ENCODE measurements around the gene DIAPH3. TPM values are rescaled to one million over a fixed set of nuclear protein-coding genes. Genes with fewer than 3 reads are reported as not detected.

DIAPH3 gene
- total RNA-seq, 4 donors from 2014 or later, result 0.20 to 0.30 TPM; not detected in 2

- Histone ChIP-seq H3K36me3 (no peaks in the 10 kb centered on the region), H3K4me3 (no peak overlapping the region)
- TF ChIP-seq CTCF (IDR thresholded peaks at IDR 0.05), result no peak
- TF ChIP-seq EP300 (IDR thresholded peaks at IDR 0.05), result no peak
- TF ChIP-seq POLR2A (IDR thresholded peaks at IDR 0.05), result no peak
Measured at GRCh38 chr13:59856281-59856810, 307.4 kb downstream of the DIAPH3 start.

GRCh38 chr13:59846845-59847620 lies 316.7 kb downstream of the DIAPH3 start:
- TF ChIP-seq EP300 (IDR thresholded peaks at IDR 0.05) (no peak), POLR2A (IDR thresholded peaks at IDR 0.05) (no peak), CTCF (IDR thresholded peaks at IDR 0.05) (no peak)
- WGBS, 2 donors, result 76 to 79% methylated on average over 2 of the region's 2 CpGs
- Histone ChIP-seq H3K36me3 (no peaks in the 10 kb centered on the region), H3K27me3 (no peaks in the 10 kb centered on the region), H3K4me3 (no peak overlapping the region), H3K9me3 (no peaks in the 10 kb centered on the region), H3K4me1 (no peaks in the 10 kb centered on the region), H3K27ac (no peak overlapping the region)
- no peak for DNase-seq (ENCODE audit: low spot score in 2 of 2)

More at GRCh38 chr13:59856281-59856810, 307.4 kb downstream of the DIAPH3 start:
- Histone ChIP-seq H3K4me1 (no peaks in the 10 kb centered on the region), H3K9me3 (no peaks in the 10 kb centered on the region), H3K27me3 (no peaks in the 10 kb centered on the region), H3K27ac (no peak overlapping the region)
- DNase-seq (ENCODE audit: low spot score in 2 of 2), result no peak

- Histone ChIP-seq H3K27me3 (no peaks in the 10 kb centered on the region), H3K27ac (no peak overlapping the region), H3K4me3 (no peak overlapping the region), H3K4me1 (no peaks in the 10 kb centered on the region), H3K36me3 (no peaks in the 10 kb centered on the region), H3K9me3 (no peaks in the 10 kb centered on the region)
- no peak for DNase-seq (ENCODE audit: low spot score in 2 of 2)
- no peak for TF ChIP-seq CTCF (IDR thresholded peaks at IDR 0.05)
- WGBS, 2 donors, result 66 to 73% methylated on average over 3 of the region's 3 CpGs
Measured at GRCh38 chr13:59843040-59843439, 320.7 kb downstream of the DIAPH3 start.

- Histone ChIP-seq H3K4me1 (no peaks in the 10 kb centered on the region), H3K27me3 (no peaks in the 10 kb centered on the region), H3K36me3 (no peaks in the 10 kb centered on the region), H3K27ac (no peak overlapping the region), H3K9me3 (no peaks in the 10 kb centered on the region), H3K4me3 (no peak overlapping the region)
- no peak for DNase-seq (ENCODE audit: low spot score in 2 of 2)
- TF ChIP-seq POLR2A (IDR thresholded peaks at IDR 0.05) (no peak), CTCF (IDR thresholded peaks at IDR 0.05) (no peak), EP300 (IDR thresholded peaks at IDR 0.05) (no peak)
- WGBS, 2 donors, result 91 to 97% methylated on average over 4 of the region's 4 CpGs
Measured at GRCh38 chr13:59842507-59842906, 321.2 kb downstream of the DIAPH3 start.

- DNase-seq (ENCODE audit: low spot score in 2 of 2), result no peak
- no peaks in the 10 kb centered on the region for H3K4me1 ChIP-seq
- H3K9me3 ChIP-seq, result no peaks in the 10 kb centered on the region
- H3K36me3 ChIP-seq, result no peaks in the 10 kb centered on the region
- no peak for TF ChIP-seq POLR2A (IDR thresholded peaks at IDR 0.05)
- TF ChIP-seq CTCF (IDR thresholded peaks at IDR 0.05), result no peak
- no peak for TF ChIP-seq EP300 (IDR thresholded peaks at IDR 0.05)
- no peak overlapping the region for H3K27ac ChIP-seq
- WGBS, 2 donors, result 91 to 96% methylated on average over 2 of the region's 2 CpGs
- no peaks in the 10 kb centered on the region for H3K27me3 ChIP-seq
- no peak overlapping the region for H3K4me3 ChIP-seq
Measured at GRCh38 chr13:59839186-59839585, 324.5 kb downstream of the DIAPH3 start.
